ENCODE results near the gene CGREF1.

DNA sequence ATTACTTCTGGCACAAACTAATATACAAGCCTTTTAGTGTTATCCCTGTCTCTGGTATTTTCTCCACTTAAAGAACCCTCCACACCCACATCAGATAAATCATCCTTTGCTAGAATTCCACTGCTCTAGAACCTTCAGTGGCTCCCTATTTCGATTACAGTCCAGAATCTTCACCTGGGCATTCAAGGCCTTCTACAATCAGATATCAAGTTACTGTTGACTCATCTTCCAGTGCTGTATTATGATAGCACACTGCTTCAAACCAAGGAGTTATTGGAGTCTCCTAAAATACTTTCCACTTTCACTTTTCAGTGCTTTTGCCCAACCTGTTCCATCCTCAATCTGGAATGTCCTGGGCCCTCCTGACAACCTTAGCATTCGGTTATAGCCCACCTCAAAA, 3.4 kb downstream of the CGREF1 start:
- TF ChIP-seq, protein P1, sequence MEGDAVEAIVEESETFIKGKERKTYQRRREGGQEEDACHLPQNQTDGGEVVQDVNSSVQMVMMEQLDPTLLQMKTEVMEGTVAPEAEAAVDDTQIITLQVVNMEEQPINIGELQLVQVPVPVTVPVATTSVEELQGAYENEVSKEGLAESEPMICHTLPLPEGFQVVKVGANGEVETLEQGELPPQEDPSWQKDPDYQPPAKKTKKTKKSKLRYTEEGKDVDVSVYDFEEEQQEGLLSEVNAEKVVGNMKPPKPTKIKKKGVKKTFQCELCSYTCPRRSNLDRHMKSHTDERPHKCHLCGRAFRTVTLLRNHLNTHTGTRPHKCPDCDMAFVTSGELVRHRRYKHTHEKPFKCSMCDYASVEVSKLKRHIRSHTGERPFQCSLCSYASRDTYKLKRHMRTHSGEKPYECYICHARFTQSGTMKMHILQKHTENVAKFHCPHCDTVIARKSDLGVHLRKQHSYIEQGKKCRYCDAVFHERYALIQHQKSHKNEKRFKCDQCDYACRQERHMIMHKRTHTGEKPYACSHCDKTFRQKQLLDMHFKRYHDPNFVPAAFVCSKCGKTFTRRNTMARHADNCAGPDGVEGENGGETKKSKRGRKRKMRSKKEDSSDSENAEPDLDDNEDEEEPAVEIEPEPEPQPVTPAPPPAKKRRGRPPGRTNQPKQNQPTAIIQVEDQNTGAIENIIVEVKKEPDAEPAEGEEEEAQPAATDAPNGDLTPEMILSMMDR (conservative IDR thresholded peaks at IDR 0.05 in 1 of 2, IDR thresholded peaks at IDR 0.05 in 1 of 2; ENCODE audit: low read depth in 1 of 2, low read length in 2 of 2) = no peak
- no peak for TF ChIP-seq EZH2 (IDR thresholded peaks at IDR 0.05; ENCODE audit: low read length, missing control alignments)
